GM23248 (cell line): ENCODE data around the gene KRTAP29-1. TPM values are rescaled to one million over a fixed set of nuclear protein-coding genes. Genes with fewer than 3 reads are reported as not detected.

ENCODE experiments used
- DNase-seq: peaks from one replicate; pipeline ENCODE4 v3.0.0-alpha.2; 2015
- H2AFZ ChIP-seq: fragments of 200-600 bp; sonication (generic); 2 replicates; pipeline ENCODE4 v1.6.1; 2016; ENCODE audit warnings: antibody characterized with exemption
- H3F3A ChIP-seq: fragments of 200-600 bp; sonication (generic); 2 replicates; pipeline ENCODE4 v1.6.1; 2016; ENCODE audit warnings: mild to moderate bottlenecking, antibody characterized with exemption, mixed run types; ENCODE audit not compliant: insufficient read depth
- H3K27ac ChIP-seq: fragments of 200-600 bp; sonication (generic); 2 replicates; pipeline ENCODE4 v1.5.1; 2016; ENCODE audit warnings: mild to moderate bottlenecking
- H3K27me3 ChIP-seq: fragments of 200-600 bp; sonication (generic); replicated peaks from 2 replicates; pipeline ENCODE4 v1.6.1; 2016; ENCODE audit warnings: mild to moderate bottlenecking; ENCODE audit not compliant: insufficient read depth
- H3K36me3 ChIP-seq: fragments of 200-600 bp; sonication (generic); 2 replicates; pipeline ENCODE4 v1.6.1; 2016; ENCODE audit warnings: low read depth, mild to moderate bottlenecking
- H3K4me1 ChIP-seq: fragments of 200-600 bp; sonication (generic); 2 replicates; pipeline ENCODE4 v1.6.1; 2016; ENCODE audit warnings: mild to moderate bottlenecking; ENCODE audit not compliant: insufficient read depth
- H3K4me2 ChIP-seq: fragments of 200-600 bp; sonication (generic); one replicate; pipeline ENCODE4 v1.6.1; 2016; ENCODE audit warnings: mild to moderate bottlenecking; ENCODE audit not compliant: unreplicated experiment
- H3K4me3 ChIP-seq: fragments of 200-600 bp; sonication (generic); 2 replicates; pipeline ENCODE4 v1.5.1; 2016; ENCODE audit warnings: mild to moderate bottlenecking
- H3K79me2 ChIP-seq: fragments of 200-600 bp; sonication (generic); 2 replicates; pipeline ENCODE4 v1.6.1; 2016; ENCODE audit warnings: mild to moderate bottlenecking; ENCODE audit not compliant: insufficient read depth
- H3K9ac ChIP-seq: fragments of 200-600 bp; sonication (generic); 2 replicates; pipeline ENCODE4 v1.6.1; 2016; ENCODE audit warnings: mild to moderate bottlenecking
- H3K9me2 ChIP-seq: fragments of 200-600 bp; sonication (generic); 2 replicates; pipeline ENCODE4 v1.6.1; 2016; ENCODE audit warnings: mixed run types, mild to moderate bottlenecking, moderate library complexity; ENCODE audit not compliant: insufficient read depth
- H3K9me3 ChIP-seq: fragments of 200-600 bp; sonication (generic); one replicate; pipeline ENCODE4 v1.6.1; 2017; ENCODE audit warnings: low read depth
- H4K20me1 ChIP-seq: fragments of 200-600 bp; sonication (generic); 2 replicates; pipeline ENCODE4 v1.6.0; 2016; ENCODE audit not compliant: insufficient read depth
- EZH2 ChIP-seq: fragments of 200-600 bp; sonication (generic); IDR thresholded peaks from 2 replicates; pipeline ENCODE4 v1.6.1; 2018; ENCODE audit warnings: antibody characterized with exemption, mild to moderate bottlenecking; ENCODE audit not compliant: insufficient read depth, poor library complexity, severe bottlenecking
- EZH2phosphoT487 ChIP-seq: fragments of 200-600 bp; sonication (generic); IDR thresholded peaks from 2 replicates; pipeline ENCODE4 v1.6.1; 2018; ENCODE audit warnings: antibody characterized with exemption, moderate library complexity, mild to moderate bottlenecking, low read depth; ENCODE audit not compliant: insufficient read depth
- WGBS, 2 experiments: methylation state at CpG; one replicate each; pipeline ENCODE4 v1.1.6; 2015 to 2017; ENCODE audit warnings: low lambda C conversion rate in 2 of 2, low coverage in 1 of 2; ENCODE audit errors: missing lambda C conversion rate in 2 of 2; 5-methylcytosine and 5-hydroxymethylcytosine counted together
- in situ Hi-C: fragments of 300-500 bp; cut with MboI; formaldehyde crosslinking; loops from 2 replicates; pipeline ENCODE4 v1.15.0; 2020
- polyA plus RNA-seq: library from polyadenylated mRNA; unstranded; fragments of >200 nt; fragmentation: Nextera tagmentation; extraction: Ambion mirVana; gene quantifications from 2 replicates; pipeline ENCODE4 v1.2.1, GENCODE V29; 2016
- total RNA-seq: library from RNA; depleted of rRNA; stranded (reverse); fragments of >200 nt; shearing (Covaris generic); gene quantifications from 2 replicates; pipeline ENCODE4 v1.2.3, GENCODE V29; 2014

Gene KRTAP29-1
- total and polyA plus RNA-seq, 2 experiments from 2014 or later, result not detected

DNA sequence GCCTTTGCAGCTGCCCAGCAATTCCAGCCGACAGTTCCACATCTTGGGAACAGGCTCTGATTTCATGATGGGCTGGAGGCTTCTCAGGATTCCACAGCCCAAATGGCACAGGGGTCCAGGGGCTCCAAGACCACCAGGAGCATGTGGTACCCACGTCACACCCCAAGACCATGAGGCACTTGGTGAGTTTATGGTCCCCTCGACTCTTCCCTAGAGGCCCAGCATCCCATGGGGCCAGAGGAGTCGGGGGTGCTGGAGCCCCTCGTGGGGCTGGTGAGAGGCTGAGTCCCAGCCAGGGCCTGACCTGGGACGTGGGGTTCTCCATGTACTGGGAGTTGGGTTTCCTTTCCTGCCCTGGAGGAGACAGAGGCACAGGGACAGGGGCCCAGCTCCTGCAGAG, 23.0 kb upstream of the KRTAP29-1 start:
- WGBS, 2 experiments, result 93 to 95% methylated on average over 6 of the region's 6 CpGs
- peaks cover 9% of the 10 kb centered on the region for H3K4me1 ChIP-seq
- H3F3A ChIP-seq, result no peaks in the 10 kb centered on the region
- TF ChIP-seq EZH2phosphoT487 (no peak), EZH2 (no peak)
- H3K27me3 ChIP-seq, result no peaks in the 10 kb centered on the region
- no peak overlapping the region for H2AFZ ChIP-seq
- H4K20me1 ChIP-seq, result no peaks in the 10 kb centered on the region
- no peak overlapping the region for H3K27ac ChIP-seq
- in situ Hi-C loops, result loop anchor here (10.0 to 25.0 kb wide), 2 partner anchors 337 to 421 kb away; no protein-coding TSS in a partner anchor
- no peak overlapping the region for H3K9ac ChIP-seq
- no peaks in the 10 kb centered on the region for H3K79me2 ChIP-seq
- no peak for DNase-seq
- no peaks in the 10 kb centered on the region for H3K36me3 ChIP-seq
- H3K9me2 ChIP-seq, result no peaks in the 10 kb centered on the region
- peaks cover under 1% of the 10 kb centered on the region for H3K9me3 ChIP-seq
- no peak overlapping the region for H3K4me2 ChIP-seq
- H3K4me3 ChIP-seq, result no peak overlapping the region

DNA sequence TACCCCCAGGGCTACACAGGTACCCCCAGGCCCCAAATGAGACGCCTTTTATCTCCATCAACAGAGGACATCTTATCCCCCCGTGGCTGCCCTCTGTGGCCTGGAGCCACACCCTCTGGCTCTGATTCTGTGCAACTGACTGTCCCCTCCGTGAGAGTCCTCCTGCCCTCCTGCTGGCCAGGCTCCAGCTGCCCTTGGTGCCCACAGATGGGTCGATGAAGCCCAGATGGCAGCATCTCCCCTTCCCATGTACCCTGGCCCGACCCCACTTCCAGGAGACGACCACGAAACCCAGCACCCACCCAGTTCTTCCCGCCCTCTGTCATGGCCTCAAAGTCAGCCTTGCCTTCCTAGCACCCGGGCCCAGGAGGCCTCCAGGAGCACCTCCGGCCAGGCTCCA, 22.5 kb upstream of the KRTAP29-1 start:
- no peaks in the 10 kb centered on the region for H3K79me2 ChIP-seq
- H3K9me2 ChIP-seq, result no peaks in the 10 kb centered on the region
- H3K4me3 ChIP-seq, result no peak overlapping the region
- no peaks in the 10 kb centered on the region for H3K27me3 ChIP-seq
- H3K36me3 ChIP-seq, result no peaks in the 10 kb centered on the region
- H3F3A ChIP-seq, result no peaks in the 10 kb centered on the region
- no peak for TF ChIP-seq EZH2
- no peak for TF ChIP-seq EZH2phosphoT487
- H3K9me3 ChIP-seq, result peaks cover 3% of the 10 kb centered on the region
- in situ Hi-C loops, result loop anchor here (10.0 to 25.0 kb wide), 2 partner anchors 337 to 420 kb away; no protein-coding TSS in a partner anchor
- 89 to 92% methylated on average over 6 to 10 of the region's 10 CpGs for WGBS, 2 experiments
- H3K27ac ChIP-seq, result no peak overlapping the region
- H3K9ac ChIP-seq, result no peak overlapping the region
- no peak overlapping the region for H2AFZ ChIP-seq
- H3K4me2 ChIP-seq, result no peak overlapping the region
- no peaks in the 10 kb centered on the region for H4K20me1 ChIP-seq
- H3K4me1 ChIP-seq, result peaks cover 9% of the 10 kb centered on the region
- DNase-seq, result no peak

- H3K9me3 ChIP-seq, result peaks cover 3% of the 10 kb centered on the region
- H3K9me2 ChIP-seq, result no peaks in the 10 kb centered on the region
- peaks cover 9% of the 10 kb centered on the region for H3K4me1 ChIP-seq
- no peaks in the 10 kb centered on the region for H3F3A ChIP-seq
- no peaks in the 10 kb centered on the region for H4K20me1 ChIP-seq
- no peak overlapping the region for H3K4me3 ChIP-seq
- H3K9ac ChIP-seq, result no peak overlapping the region
- no peak for DNase-seq
- no peak overlapping the region for H3K4me2 ChIP-seq
- in situ Hi-C loops, result loop anchor here (10.0 to 25.0 kb wide), 2 partner anchors 338 to 420 kb away; no protein-coding TSS in a partner anchor
- no peak overlapping the region for H3K27ac ChIP-seq
- no peaks in the 10 kb centered on the region for H3K79me2 ChIP-seq
- WGBS, 2 experiments, result 90 to 91% methylated on average over 15 to 16 of the region's 16 CpGs
- H3K36me3 ChIP-seq, result no peaks in the 10 kb centered on the region
- H3K27me3 ChIP-seq, result no peaks in the 10 kb centered on the region
- no peak overlapping the region for H2AFZ ChIP-seq
- TF ChIP-seq EZH2phosphoT487 (no peak), EZH2 (no peak)
Measured at GRCh38 chr17:41324180-41325075, 21.8 kb upstream of the KRTAP29-1 start.

- no peaks in the 10 kb centered on the region for H3K9me2 ChIP-seq
- DNase-seq, result no peak
- TF ChIP-seq EZH2, result no peak
- no peaks in the 10 kb centered on the region for H3F3A ChIP-seq
- peaks cover 9% of the 10 kb centered on the region for H3K4me1 ChIP-seq
- H3K9me3 ChIP-seq, result peaks cover 3% of the 10 kb centered on the region
- H3K9ac ChIP-seq, result no peak overlapping the region
- H3K36me3 ChIP-seq, result no peaks in the 10 kb centered on the region
- in situ Hi-C loops, result loop anchor here (10.0 kb wide), 1 partner anchor 418 kb away; no protein-coding TSS in a partner anchor
- peak overlapping the region; percentile 85; the same call in 1 of the 2 replicates for H2AFZ ChIP-seq
- H3K79me2 ChIP-seq, result no peaks in the 10 kb centered on the region
- no peaks in the 10 kb centered on the region for H4K20me1 ChIP-seq
- 96 to 99% methylated on average over 11 of the region's 11 CpGs for WGBS, 2 experiments
- H3K4me2 ChIP-seq, result no peak overlapping the region
- no peaks in the 10 kb centered on the region for H3K27me3 ChIP-seq
- no peak overlapping the region for H3K4me3 ChIP-seq
- no peak overlapping the region for H3K27ac ChIP-seq
Measured at GRCh38 chr17:41322903-41323895, 20.5 kb upstream of the KRTAP29-1 start.
